ENCODE measurements around the gene ARHGEF37. TPM values are rescaled to one million over a fixed set of nuclear protein-coding genes. Genes with fewer than 3 reads are reported as not detected.

ARHGEF37 gene
- 12.2 and 16.0 TPM in 2 replicates for total RNA-seq

DNA sequence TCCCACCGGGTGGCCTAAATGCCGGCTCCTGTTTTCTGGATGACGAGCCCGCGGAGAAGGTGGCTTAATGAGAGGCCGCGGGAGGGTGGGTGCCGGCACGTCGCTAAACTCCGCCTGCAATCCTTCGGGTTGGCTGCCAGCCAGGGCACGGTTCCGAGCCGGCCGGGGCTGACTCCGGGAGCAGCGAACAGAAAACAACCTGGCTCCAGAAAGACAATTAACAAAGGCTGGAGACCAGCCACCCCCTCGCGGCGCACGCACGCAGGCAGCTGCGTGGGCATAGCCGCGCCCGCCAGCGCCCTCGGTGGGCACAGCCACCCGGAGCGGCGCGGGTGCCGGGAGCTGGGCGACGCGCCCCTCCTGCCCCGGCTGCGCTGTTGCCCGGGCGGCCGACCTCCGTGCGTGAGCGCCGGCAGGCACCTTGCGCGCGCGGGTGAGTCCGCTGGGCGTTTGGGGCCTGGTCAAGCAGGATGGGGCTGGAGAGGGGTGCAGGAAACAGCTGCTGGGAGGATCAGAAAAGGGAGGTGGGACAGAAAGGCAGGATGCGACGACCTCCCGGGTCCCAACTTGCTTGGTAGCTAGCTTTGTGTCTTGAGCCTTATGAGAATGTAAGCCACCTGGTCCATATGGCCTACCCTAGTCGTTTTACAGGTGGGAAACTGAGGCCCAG, at the start of gene ARHGEF37:
ARHGEF37 (plus strand) TSS at position 307 of the 670 bp plus-strand sequence. CDS start 16,272 bp downstream, outside the sequence.

GRCh38 chr5:149551227-149552037, 29.9 kb upstream of the ARHGEF37 start, which contains the start of gene CSNK1A1:
CSNK1A1 (minus strand) TSS chr5:149551439; CDS start chr5:149550964, 475 bp downstream.

Other genes with a start within 250 kb of the ARHGEF37 start
- gene GRPEL2, start 236.0 kb upstream of the ARHGEF37 start, total RNA-seq, result 43.9 and 57.2 TPM in 2 replicates
- 11.1 and 14.0 TPM in 2 replicates for gene PCYOX1L, start 223.5 kb upstream of the ARHGEF37 start, total RNA-seq
- gene IL17B, start 202.2 kb upstream of the ARHGEF37 start, total RNA-seq, result not detected in 2 replicates
- 282 and 409 TPM in 2 replicates for gene CSNK1A1, start 30.1 kb upstream of the ARHGEF37 start, total RNA-seq
- gene PPARGC1B, start 148.8 kb downstream of the ARHGEF37 start, total RNA-seq, result 2.9 TPM in 2 replicates